ELR (cell line): Measurements from ENCODE around the gene TCF7L1.

Source experiments
- DNase-seq: peaks from one replicate; pipeline ENCODE4 v3.0.0-alpha.2; 2015; ENCODE audit warnings: low read depth

TCF7L1 gene

DNA sequence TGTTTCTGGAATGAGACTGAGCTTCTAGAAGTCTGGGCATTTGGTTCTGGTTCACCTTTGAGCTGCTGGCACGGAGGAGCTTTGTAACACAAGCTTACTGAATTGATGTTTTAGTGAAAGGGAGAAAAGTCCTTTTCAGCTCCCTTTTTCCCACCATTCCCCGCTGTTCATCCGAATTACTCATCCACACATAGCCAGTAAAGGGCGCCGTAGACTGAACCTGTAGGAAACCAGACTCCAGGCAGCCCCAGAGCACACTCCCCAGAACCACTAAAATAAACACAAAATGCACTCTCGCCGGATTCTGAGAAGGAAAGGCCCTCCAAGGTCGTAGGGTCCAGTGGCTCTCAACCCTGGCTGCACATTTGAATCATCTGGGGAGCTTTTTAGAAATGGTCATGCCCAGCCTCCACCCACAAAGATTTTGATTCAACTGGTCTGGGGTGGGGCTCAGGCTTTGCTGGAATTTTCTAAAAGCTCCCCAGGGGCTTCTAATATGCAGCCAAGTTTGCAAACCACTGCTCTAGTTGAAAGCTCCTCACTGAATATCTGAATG lies 29.6 kb downstream of the TCF7L1 start:
- DNase-seq, result peak; percentile 35

DNA sequence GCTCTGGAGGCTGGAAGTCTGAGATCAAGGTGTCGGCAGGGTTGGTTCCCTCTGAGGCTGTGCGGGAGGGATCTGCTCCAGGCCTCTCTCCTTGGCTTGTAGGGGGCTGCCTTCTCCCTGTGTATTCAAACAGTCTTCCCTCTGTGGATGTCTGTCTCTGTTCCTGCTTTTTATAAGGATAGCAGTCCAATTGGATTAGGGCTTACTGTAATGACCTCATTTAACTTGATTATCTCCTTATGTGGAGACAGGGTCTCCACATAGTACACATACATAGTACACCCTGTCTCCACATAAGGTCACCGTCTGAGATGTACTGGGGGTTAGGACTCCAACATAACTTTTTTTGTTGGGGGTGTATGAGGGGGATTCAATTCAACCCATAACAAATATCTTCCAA lies 30.5 kb downstream of the TCF7L1 start:
- DNase-seq, result no peak

DNA sequence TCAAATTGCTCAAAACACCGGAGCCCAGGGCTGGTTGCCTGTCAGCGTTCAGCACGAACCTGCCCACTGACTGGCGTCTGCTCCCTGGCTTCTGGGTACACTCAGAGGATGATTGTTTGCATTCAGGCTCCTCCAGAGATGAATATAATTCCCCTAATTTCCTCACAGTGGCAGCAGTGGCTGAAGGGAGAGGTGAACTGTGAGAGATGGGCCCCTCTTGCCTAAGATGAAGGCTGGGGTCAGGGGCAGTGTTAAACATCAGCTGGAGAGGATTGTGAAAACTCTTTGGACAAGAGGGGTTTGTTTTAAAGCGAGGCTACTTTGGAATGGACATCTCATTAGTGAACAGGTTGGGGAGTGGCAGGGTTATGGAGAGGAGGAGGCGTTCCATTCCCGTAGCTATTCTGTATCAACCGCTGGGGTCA lies 31.0 kb downstream of the TCF7L1 start:
- DNase-seq, result no peak

DNA sequence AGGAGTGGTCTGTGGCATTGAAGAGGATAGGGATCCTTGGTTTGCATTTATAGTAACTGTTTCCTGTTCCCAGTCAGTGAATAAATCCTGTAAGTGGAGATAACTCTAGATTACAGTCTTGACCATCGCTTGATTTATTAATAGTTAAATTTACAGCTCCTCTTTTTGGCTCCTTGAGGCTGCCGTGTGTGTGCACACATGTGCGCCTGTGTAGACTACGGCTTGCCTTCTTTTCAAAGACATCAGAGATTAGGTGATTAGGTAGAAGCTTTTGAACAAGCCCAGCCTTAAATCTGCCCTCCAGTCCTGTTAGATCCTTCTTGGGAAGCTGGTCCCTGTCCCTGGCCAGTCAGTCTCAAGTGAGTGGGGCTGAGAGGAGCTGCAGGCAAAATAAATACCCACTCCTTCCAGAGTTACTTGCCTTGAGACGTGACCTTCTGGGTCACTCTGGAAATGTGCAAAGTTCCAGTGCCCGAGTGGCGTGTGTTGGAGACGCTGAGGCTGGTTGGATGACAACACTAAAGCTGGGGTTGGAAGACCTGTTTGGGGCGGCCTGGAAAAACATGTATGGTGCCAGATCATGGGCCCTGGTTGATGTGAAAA lies 32.0 kb downstream of the TCF7L1 start:
- DNase-seq, result no peak

DNA sequence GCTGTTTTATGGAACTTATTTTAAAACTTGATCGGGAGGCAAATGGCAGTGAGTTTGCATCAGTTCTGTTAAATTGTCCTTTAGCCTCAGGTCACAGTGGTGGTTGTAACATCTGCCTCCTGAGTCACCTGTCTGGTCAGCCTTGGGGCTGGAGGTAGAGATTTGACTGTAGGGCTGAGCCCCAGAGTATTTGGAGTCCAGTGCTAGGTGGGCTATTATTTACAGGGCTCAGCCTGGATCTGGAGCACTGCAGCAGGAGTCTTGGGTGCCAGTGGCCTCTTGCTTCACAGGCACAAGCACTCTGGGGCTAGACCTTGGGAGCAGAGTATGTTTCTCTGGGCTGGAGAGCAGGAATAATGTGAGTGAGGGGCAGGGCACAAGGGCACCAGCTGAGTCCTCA lies 32.8 kb downstream of the TCF7L1 start:
- no peak for DNase-seq

DNA sequence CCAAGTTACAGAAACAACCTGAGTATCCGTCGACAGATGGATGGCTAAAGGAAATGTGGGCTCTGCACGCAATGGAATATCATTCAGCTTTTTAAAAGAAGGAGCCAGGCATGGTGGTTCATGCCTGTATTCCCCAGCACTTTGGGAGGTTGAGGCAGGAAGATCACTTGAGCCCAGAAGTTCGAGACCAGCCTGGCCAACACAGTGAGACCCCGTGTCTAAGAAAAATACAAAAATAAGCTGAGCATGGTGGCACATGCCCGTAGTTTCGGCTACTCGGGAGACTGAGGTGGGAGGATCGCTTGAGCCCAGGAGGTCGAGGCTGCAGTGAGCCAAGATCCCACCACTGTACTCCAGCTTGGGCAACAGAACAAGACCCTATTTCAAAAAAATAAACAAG lies 34.3 kb downstream of the TCF7L1 start:
- no peak for DNase-seq

DNA sequence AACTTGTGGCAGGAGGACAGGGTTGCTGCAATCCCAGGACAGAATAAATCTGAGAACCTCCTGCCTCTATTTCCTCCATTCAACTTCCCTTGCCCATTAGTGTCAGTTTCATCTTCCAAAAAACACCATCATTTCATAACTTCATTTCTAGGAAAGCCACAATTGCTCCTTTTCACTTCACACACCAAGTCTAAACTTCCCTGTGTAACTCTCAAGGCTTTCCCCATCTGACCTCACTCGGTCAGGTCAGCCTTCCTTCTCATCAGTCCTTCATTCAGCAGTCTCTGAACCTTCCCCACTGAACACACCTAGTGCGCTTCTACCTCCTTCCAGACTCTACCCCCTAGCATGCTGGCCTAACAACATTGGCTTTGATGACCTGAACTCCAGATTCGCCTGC lies 35.8 kb downstream of the TCF7L1 start:
- no peak for DNase-seq

DNA sequence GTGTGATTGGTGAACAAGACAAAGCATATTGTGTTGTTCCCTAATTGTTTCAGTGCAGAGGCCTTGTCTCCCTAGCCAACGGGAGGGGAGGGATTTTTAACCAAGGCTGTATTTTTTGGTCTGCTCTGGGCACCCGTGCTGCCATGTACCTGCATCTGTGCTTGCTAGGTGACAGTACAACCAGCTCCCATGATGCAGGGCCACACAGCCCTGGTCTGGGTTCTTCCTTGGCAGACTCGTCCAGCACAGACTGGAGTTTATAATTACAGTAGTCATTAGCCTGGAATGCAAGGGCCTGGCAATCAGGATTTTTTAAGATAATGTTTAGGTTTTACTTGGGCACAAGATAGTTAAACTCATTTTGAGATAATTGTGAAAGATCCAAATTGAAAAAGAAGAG lies 36.4 kb downstream of the TCF7L1 start:
- no peak for DNase-seq

DNA sequence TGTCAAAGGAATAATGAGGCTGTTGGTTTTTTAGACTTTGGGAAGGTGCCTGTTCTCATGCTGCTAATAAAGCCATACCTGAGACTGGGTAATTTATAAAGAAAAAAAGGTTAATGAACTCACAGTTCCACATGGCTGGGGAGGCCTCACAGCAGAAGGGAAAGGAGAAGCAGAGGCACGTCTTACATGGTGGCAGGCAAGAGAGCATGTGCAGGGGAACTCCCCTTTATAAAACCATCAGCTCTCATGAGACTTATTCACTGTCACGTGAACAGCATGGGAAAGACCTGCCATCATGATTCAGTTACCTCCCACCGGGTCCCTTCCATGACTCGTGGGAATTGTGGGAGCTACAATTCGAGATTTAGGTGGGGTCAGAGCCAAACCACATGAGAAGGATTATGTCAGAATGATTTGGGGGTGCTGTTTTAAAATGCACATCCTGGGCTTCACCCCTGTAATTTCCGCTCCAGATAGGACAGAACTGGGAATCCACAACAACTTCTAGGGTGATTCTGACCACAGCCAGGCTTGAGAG lies 37.8 kb downstream of the TCF7L1 start:
- DNase-seq, result no peak

DNA sequence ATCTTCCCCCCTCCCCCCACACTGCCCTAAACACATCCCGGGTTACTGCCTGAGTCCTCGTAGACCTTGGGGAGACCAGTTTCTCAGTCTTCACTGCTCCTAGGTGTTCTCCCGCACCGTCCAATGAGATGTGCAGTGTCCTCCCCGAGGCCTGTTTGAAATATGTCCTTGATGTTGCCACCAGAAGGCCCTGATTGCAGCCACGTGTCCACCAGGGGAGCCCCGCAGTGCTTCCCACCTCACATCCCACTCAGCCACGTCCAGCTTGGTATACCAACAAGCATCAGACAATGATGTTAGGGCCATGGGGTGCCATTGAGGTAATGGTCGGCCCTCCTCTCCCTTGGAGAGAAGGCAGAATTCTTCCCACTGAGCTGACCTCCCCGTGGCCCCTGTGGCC lies 38.7 kb downstream of the TCF7L1 start:
- no peak for DNase-seq

DNA sequence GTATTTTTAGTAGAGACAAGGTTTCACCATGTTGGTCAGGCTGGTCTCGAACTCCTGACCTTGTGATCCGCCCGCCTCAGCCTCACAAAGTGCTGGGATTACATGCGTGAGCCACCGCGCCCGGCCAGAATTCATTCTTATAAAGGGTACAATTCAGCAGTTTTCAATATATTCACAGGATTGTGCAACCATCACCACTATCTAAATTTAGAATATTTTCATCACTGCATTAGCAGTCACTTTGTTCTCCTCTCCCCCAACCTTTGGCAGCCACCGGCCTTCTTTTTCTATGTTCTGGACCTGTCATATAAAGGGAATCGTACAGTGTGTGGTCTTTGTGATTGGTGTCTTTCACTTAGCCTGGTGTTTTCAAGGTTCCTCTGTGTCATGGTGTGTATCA lies 40.7 kb downstream of the TCF7L1 start:
- no peak for DNase-seq

DNA sequence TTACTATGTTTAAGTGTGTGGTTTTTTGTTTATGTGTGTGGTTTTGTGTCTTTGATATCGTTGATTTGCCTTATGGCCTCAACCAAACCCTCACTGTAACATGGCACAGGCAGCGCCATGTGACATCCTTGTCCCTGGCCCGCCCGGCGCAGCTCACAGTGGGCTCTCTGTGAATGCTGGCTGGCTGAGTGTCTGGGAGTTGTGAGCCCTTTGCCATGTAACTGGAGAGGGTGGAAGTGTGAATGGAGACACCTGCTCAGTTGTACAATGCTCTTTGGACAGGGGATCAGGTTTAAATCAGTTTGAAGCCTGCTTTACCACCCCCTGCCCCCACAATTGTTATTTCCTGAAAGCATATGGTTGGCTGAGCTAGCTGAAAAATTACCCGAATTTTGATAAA lies 41.8 kb downstream of the TCF7L1 start:
- DNase-seq, result no peak

DNA sequence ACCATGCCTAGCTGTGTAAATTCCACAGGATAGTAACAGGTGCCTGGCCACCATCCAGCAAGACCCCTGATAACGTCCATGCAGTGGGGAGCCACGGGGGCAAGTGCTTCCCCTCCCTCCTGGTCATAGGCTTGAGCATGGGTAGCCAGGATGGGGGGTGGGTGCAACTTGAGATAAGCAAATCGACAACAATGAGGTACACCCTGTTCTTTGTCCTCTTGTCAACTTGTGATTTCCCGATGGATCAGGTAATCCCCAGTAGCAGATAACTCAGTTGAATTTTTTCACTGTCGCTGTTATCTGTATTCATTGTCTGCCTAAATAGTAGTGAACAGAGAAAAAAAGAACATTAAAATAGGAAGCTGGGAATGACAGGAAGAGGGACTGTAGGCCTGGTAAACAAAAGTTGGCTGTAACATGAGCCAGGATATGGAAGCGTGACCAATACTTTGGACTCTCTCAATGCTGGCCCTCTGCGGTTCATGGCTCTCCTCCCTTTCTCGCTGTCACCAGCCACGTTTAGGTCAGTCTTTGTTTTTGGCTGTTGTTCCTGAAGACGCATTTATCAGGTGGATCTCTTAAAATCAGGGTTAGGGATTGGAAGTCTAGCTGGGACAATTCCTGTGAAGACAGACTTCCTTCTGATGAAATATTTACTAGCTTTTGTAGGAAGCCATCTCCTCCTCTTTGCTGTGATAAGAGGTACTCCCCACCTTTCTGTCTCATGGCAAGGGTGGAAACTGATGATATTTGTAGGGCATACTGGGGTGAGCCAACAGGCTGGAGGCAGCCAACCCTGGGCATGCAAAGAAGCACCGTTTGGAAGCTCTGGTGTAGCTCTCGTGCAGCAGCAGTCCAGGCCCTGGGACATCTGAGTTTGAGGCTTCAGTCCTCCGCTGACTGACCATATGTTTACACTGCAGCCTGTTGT lies 42.4 kb downstream of the TCF7L1 start:
- no peak for DNase-seq

DNA sequence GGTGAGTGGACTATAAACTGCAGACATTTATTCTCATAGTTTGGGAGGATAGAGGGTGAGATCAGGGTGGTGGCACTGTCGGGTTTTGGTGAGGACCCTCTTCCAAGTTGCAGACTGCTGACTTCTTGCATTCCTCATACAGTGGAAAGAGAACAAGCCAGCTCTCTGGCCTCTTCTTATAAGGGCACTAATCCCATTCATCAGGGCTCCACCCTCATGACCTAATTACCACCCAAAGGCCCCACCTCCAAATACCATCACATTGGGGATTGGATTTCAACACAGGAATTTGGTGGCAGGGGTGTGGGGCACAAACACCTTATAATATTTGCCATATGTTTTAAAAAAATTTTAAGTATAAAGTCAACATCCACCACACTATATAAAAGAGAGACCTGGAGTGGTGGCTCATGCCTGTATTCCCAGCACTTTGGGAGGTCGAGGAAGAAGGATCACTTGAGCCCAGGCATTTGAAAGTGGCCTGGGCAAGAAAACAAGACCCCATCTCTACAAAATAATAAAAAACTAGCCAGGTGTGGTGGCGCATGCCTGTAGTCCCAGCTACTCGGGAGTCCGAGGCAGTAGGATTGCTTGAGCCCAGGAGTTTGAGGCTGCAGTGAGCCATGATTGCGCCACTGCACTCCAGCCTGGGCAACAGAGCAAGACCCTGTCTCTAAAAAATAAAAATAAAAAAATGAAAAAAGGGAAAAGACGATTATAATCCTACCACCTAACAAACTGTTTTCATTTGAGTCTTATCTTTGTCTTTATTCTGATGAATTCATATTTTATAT lies 44.0 kb downstream of the TCF7L1 start:
- no peak for DNase-seq

DNA sequence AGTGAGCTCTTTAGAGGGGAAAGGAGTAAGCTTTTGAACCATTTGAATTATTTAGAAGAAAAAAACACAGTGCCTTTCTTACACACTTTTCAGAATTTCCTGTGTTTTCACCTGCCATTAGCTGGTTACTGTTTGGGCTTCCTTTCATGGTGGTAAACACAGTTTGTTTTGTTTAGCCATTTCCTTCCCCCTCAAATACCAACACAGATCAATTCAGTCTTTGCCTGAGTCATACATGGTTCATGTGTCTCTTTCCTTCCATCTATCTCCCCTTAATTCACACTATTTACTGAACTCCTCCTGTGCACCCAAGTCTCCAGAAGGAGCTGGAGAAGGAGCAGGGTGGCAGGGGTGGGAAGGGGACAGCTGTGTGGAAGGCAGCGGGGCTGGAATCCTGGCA lies 45.0 kb downstream of the TCF7L1 start:
- DNase-seq, result no peak

DNA sequence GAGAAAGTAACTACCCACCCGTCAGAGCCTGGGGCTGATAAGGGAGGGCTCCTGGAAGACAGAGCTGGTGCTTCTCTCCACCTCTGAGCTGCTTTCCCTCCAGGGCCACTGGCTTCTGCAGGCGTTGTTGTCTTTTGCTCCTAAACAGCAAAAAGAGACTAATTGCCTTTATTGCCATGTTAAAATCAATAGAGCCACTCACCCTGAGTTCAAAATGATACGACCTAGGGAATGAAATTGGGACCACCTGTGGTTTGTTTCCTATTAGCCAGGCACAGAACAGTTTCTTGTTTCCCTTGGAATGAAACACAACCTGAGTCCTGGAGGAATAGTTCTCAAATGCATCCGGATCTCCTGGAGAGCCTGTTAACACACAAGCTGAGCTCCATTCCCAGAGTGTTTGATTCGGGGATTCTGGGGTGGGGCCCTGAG lies 45.8 kb downstream of the TCF7L1 start:
- DNase-seq, result no peak

DNA sequence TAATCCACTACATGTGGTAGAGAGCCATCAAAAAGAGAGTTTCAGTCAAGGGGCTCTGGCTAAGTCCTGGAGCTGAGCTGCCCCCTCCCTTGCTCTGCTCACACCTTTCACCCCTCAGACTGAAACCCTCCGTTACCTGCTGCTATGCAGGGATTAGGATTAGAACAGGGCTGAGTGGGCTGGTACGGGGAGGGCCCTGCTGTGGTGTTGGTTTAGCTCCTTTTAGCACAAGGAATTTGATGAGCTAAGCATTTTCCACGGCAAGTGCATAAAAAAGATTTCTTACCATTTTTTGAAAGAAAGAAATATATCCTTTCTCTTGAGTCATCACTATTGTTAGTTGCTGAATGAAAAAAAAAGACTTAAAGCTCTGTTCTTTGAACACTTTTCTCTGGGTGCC lies 46.3 kb downstream of the TCF7L1 start:
- DNase-seq, result no peak

DNA sequence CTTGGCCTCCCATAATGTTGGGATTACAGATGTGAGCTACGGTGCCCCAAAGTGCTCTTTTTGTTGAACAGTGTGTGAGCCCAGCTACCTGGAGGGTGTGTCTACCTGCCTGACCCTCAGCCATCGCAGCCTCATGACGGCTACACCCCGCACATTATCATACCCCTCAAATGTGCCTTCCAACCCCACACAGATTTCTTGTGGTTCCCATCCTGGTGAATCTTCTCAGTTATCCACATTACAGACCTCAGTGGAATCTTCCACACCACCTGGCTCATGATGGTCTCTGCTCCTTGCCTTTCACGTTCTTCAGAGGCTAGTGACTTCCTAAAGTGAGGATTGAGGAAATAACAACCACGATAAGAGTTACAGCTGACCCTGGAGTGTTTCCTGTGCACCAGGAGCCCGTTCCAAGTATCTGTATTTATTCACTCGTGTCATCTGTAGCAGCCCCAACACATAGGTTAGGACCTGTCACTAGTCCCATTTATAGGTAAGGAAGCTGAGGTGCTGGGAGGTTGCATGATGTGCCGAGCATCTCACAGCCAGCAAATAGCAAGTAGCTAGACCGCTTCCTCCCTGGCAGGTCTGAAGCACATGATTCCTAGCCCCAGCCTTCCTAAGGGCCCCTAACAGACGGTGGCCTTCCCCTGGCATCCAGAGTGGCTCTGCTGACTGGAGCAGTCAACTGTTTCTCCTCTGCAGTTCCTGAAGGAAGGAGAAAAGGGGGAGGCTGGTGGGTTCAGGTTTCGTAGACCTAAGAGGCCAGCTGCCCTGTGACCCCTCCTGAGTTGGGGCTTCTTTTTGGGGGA lies 47.3 kb downstream of the TCF7L1 start:
- DNase-seq, result no peak

DNA sequence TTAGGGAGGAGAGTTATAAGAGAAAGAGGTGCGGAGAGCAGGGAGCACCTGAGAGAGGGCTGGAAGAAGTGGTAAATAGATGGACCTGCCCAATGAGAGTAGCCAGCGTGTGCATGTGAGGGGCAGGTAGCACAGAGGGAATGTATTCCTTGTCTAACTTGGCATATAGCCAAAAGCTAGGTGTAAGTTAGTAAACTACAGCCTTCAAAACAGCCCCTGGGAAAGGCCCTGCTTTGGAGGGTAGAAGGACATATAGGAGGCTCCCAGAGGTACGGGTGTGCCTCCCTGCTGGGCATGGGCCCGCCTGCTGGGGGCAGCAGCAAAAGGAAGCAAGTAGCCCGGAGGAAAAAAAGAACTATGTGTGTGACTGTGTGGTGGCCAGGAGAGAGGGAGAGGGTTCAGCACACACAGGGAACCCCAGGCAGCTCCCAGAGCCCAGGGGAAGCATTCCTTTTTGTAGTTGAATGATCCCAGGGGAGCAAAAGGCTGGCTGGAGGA lies 48.0 kb downstream of the TCF7L1 start:
- no peak for DNase-seq

DNA sequence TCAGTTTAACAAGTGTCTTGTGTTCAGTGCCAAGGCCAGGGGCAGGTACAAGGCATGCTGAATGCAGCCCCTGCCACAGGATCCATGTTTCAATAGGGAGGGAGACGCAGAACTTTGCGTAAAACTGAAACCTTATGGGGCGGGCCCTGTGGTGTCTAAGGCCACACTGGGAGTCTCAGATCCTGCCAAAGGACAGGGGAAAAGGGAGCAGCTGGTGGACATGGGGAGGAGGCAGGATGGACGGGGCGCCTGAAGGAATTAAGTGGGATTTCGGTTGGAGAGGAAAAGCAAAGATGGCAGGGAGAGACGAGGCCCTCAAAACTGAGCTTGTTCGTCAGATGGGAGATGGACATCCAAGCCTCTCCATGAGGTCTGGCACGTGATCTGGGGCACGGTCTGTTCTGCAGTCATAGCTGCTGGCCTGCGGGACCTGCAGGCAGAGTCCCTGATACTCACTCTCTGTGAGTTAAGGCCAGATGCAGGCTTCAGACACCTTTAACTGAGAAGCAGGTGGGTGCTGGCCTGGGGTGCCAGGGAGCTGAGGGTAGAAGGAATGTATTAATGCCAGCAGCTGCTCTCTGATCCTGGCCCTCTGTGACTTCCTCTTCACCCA lies 48.8 kb downstream of the TCF7L1 start:
- no peak for DNase-seq

DNA sequence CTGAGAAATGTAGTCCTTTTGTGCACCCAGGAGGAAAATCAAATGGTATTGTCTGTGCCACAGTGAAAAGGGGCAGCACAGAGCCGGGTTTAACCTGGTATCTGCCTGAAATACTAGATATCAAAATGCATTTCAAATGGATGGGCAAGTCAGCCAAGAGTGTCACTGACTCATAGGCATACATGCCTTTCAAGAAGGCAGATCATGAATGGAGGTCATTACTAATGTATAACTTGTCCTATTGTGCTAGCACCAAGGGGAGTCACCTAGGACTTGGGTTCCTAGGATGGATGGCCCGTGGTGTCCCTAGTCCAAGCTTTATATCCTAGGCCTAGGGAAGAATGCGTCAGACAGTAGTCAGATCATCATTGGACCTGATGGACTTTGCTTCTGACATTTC lies 49.9 kb downstream of the TCF7L1 start:
- no peak for DNase-seq
